DND-41 (cell line): ENCODE measurements around the gene GTF3C5.

ENCODE experiments used
- ATAC-seq: fragments of 200-7000 bp; cut with Tn5 transposase; 3 replicates; pipeline ENCODE4 v1.9.1; 2021; ENCODE audit warnings: low read depth; ENCODE audit not compliant: insufficient read depth
- DNase-seq: peaks from one replicate; pipeline ENCODE4 v3.0.0-alpha.2; 2020
- H2AFZ ChIP-seq: 2 replicates; pipeline ENCODE4 v1.6.0; 2012; ENCODE audit warnings: low read depth, low read length
- H3K27ac ChIP-seq: 2 replicates; pipeline ENCODE4 v1.5.1; 2012; ENCODE audit warnings: low read length, inconsistent platforms
- H3K27me3 ChIP-seq: fragments of 200-600 bp; sonication (generic); 2 replicates; pipeline ENCODE4 v1.6.0; 2012; ENCODE audit warnings: low read length, mild to moderate bottlenecking, inconsistent platforms; ENCODE audit not compliant: insufficient read depth, poor library complexity
- H3K36me3 ChIP-seq: 2 replicates; pipeline ENCODE4 v1.5.1; 2012; ENCODE audit warnings: low read length, inconsistent platforms; ENCODE audit not compliant: insufficient read depth
- H3K4me1 ChIP-seq: 2 replicates; pipeline ENCODE4 v1.5.1; 2012; ENCODE audit warnings: mild to moderate bottlenecking, low read length; ENCODE audit not compliant: insufficient read depth
- H3K4me2 ChIP-seq: 2 replicates; pipeline ENCODE4 v1.6.0; 2012; ENCODE audit warnings: mild to moderate bottlenecking, moderate library complexity, low read length, inconsistent platforms; ENCODE audit not compliant: insufficient read depth
- H3K4me3 ChIP-seq, 2 experiments: fragments of 200-600 bp in 1 of 2; shearing (Covaris generic) in 1 of 2; 2 replicates each; pipeline ENCODE4 v1.5.1; 2012 to 2016; ENCODE audit warnings: inconsistent platforms in 2 of 2, low read length in 2 of 2, mild to moderate bottlenecking in 2 of 2, low read depth in 1 of 2, moderate library complexity in 1 of 2
- H3K79me2 ChIP-seq: 2 replicates; pipeline ENCODE4 v1.6.0; 2012; ENCODE audit warnings: low read length, inconsistent platforms; ENCODE audit not compliant: insufficient read depth
- H3K9ac ChIP-seq: 2 replicates; pipeline ENCODE4 v1.6.0; 2012; ENCODE audit warnings: low read depth, mild to moderate bottlenecking, inconsistent platforms, low read length, moderate library complexity
- H3K9me3 ChIP-seq: 2 replicates; pipeline ENCODE4 v1.5.1; 2012; ENCODE audit warnings: low read length, moderate library complexity, mild to moderate bottlenecking, inconsistent platforms; ENCODE audit not compliant: insufficient read depth, severe bottlenecking
- H4K20me1 ChIP-seq: 2 replicates; pipeline ENCODE4 v1.6.0; 2012; ENCODE audit warnings: low read length; ENCODE audit not compliant: insufficient read depth
- CTCF ChIP-seq: IDR thresholded peaks from 2 replicates; pipeline ENCODE4 v1.5.1; 2012; ENCODE audit warnings: borderline replicate concordance, low read length, moderate library complexity, mild to moderate bottlenecking; ENCODE audit not compliant: poor library complexity, severe bottlenecking; ENCODE audit errors: extremely low read depth
- EZH2 ChIP-seq: IDR thresholded peaks from 3 replicates; pipeline ENCODE4 v1.6.1; 2012; ENCODE audit warnings: borderline replicate concordance, low read depth, mild to moderate bottlenecking, moderate library complexity, low read length, inconsistent platforms; ENCODE audit not compliant: severe bottlenecking

GTF3C5 gene

GRCh38 chr9:133003671-133004090, 27.1 kb upstream of the GTF3C5 start:
- DNase-seq (no peak), ATAC-seq (no peak)
- Histone ChIP-seq H4K20me1 (no peaks in the 10 kb centered on the region), H3K27ac (no peak overlapping the region), H2AFZ (no peak overlapping the region), H3K79me2 (no peaks in the 10 kb centered on the region), H3K9ac (no peak overlapping the region), H3K4me2 (no peak overlapping the region), H3K36me3 (no peaks in the 10 kb centered on the region), H3K9me3 (no peaks in the 10 kb centered on the region), H3K4me1 (no peaks in the 10 kb centered on the region), H3K4me3 (no peak overlapping the region), H3K27me3 (no peaks in the 10 kb centered on the region)
- no peak for TF ChIP-seq CTCF
- no peak for TF ChIP-seq EZH2

DNA sequence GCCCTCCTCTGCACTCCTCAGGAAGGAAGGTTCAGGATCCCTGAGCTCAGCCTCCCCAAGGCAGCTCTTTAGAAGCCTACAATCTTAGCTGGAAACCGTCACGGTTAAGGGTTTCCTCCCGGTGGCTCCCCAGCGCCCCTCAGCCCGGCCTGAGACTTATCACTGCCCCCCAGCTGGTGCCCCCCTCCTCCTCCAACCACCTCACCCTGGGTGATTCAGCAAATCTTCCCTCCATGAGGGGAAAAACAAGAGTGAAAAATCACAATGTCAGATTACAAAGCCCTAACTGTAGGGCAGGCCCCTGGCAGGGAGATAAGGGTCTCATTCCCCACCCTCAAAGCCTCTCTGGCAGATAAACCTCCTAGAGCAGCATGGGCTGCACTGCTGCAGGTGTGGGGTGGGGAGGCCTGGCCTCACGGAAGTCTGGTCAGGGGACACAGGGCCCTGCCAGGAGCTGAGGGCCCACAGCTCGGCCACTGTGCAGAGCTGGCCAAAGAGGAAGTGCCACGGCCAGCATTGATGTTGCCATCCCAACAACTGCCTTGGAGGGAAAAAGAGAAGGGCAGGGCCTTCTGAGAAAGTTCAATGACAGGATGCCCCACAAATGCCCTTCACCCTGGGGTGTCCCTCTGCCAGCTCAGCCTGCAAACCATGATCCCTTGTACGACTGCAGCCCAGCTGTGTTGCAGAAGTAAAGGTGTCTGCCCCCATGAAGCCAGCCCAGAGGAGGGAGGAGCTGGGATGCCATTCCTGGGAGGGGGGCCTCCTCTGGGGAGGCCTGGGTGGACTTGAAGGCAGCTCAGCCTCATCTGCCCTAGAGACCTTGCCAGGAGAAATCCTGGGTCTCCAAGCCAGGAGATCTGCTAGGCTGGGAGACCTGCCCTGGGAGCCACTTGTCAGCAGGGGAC, 26.5 kb upstream of the GTF3C5 start:
- no peak for ATAC-seq
- Histone ChIP-seq H4K20me1 (no peaks in the 10 kb centered on the region), H3K4me3 (no peak overlapping the region), H3K27ac (no peak overlapping the region), H3K36me3 (no peaks in the 10 kb centered on the region), H3K79me2 (no peaks in the 10 kb centered on the region), H3K4me2 (no peak overlapping the region), H3K9ac (no peak overlapping the region), H3K9me3 (no peaks in the 10 kb centered on the region), H3K27me3 (no peaks in the 10 kb centered on the region), H3K4me1 (no peaks in the 10 kb centered on the region), H2AFZ (no peak overlapping the region)
- no peak for TF ChIP-seq EZH2
- no peak for TF ChIP-seq CTCF
- no peak for DNase-seq

GRCh38 chr9:133004999-133005760, 25.6 kb upstream of the GTF3C5 start:
- Histone ChIP-seq H3K9ac (no peak overlapping the region), H3K4me3 (no peak overlapping the region), H3K27ac (no peak overlapping the region), H3K4me1 (no peaks in the 10 kb centered on the region), H3K36me3 (no peaks in the 10 kb centered on the region), H3K9me3 (no peaks in the 10 kb centered on the region), H2AFZ (no peak overlapping the region), H3K27me3 (no peaks in the 10 kb centered on the region), H4K20me1 (no peaks in the 10 kb centered on the region), H3K4me2 (no peak overlapping the region), H3K79me2 (no peaks in the 10 kb centered on the region)
- no peak for ATAC-seq
- no peak for DNase-seq
- TF ChIP-seq EZH2 = no peak
- no peak for TF ChIP-seq CTCF
